GM21360 (cell line): ENCODE results near the gene KCTD2.
"Not testable (repeated sequence)": the region's sequence is repeated elsewhere in the genome, so short reads cannot be mapped to it uniquely, and the experiment has no call there.

ENCODE experiments used
- ATAC-seq: cut with Tn5 transposase; IDR thresholded peaks from one replicate; pipeline ENCODE4 v1.9.1; 2021; ENCODE audit warnings: mild to moderate bottlenecking, moderate library complexity; ENCODE audit not compliant: unreplicated experiment

KCTD2 gene

DNA sequence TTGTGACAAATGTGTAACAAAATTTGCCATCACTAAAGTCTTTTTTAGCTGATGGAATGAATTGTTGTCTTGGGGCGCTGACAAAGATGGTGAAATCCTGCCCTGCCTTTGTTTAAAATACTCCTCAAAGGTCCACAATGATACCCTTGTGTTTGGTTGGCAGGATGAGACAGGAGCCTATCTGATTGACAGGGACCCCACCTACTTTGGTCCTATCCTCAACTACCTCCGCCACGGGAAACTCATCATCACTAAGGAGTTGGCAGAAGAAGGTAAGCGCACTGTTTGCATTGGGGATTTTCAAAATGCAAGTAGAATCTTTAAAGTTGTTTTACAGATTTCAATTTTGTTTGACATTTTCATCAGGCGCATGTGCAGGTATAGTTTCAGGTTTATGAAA is 2.0 kb downstream of the KCTD2 start:
- ATAC-seq: no peak

DNA sequence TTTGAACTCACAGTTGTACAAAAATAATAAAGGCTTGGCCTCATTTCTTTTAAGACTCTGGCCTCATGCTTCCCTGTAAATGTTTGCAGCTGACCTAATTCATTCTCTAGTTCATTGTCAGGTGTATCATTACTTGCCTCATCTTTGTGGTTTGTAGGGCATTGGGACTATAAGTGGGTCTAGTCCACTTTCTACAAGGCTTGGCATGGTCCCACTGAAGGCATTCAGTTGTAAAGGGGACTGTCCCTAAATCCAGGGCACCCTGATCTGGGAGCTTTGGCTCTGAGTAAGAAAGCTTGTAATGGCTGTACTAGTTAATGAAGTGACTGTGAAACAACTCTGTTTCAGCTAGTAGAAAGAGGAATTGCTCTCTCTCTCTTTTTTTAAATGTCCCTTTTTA is 2.7 kb downstream of the KCTD2 start:
- no peak for ATAC-seq

- ATAC-seq: no peak
These were observed 4.9 kb downstream of the KCTD2 start for GRCh38 chr17:75051941-75052340.

- no peak for ATAC-seq
These were observed 12.6 kb downstream of the KCTD2 start for GRCh38 chr17:75059369-75060345.

GRCh38 chr17:75060434-75061054 is 13.5 kb downstream of the KCTD2 start:
- ATAC-seq: no peak

DNA sequence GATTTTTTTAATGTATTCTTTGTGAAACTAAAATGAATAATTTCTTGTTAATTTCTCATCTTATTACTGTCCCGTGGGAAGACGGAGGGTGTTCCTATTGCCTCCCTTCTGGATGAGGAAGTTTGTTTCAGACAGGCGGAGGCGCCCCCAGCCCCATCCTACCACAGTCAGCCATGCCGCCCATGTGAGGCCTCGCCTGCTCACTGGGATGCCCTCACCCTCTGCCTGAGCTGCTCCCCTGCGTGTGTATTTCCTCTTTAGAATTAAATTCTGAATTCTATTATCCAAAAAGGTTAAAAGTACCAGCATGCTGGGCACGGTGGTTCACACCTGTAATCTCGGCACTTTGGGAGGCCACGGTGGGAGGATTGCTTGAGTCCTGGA is 14.0 kb downstream of the KCTD2 start:
- no peak for ATAC-seq

DNA sequence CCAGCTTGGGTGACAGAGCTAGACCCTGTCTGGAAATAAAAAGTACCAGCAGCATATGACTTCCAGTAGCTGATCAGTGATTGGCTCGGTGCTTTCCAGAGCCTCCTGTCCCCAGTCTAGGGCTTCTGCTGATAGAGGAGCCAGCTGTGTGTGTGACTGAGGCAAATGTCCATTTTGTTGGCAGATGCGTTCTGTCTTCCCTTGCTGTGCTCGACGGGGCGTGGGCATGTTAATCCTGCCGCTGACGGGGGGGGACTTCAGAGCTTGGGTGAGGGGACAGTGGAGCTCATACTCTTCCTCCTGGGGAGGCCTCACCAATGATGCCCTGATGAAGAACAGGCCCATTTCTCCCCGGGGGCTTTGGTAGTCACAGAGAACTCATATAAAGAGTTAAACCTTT is 14.6 kb downstream of the KCTD2 start:
- no peak for ATAC-seq

- no peak for ATAC-seq
These were observed 16.2 kb downstream of the KCTD2 start for GRCh38 chr17:75063201-75063600.

DNA sequence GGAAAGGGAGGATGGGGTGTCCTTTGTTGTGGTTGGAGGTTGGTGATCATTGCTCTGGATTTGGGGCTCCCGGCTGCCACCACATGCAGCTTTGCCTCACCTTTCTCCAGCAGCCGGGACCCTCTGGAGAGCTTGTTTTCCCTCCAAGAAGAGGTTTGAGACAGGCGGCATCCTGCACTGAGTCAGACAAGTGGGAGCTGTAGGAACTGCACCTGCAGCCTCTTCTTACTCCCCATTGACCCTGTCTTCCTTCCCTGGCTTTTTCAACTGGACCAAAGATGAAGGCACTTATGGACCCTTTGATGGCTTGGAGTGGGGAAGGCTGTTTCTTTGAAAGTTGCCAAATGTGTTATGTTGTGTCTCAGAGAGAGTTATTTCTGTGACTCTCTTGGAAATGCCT is 16.6 kb downstream of the KCTD2 start:
- no peak for ATAC-seq

DNA sequence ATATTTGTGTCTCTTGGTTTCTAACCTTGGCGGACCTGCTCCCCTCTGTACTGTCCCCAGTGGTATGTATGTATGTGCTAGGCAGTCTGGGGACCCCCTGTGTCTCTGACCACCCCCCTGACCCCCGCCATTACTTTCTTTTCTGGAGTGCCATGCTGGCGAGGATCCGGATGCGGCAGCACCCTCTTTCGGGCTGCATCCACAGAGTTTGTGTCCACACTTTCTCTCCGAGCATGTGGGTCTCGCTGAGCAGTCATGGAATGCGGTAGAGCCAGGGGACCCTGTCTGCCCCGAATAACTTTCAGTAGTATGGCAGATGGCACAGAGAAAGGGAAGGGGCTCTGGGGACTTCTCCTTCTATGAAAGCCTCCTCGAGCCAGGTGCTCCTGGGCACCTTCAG is 17.0 kb downstream of the KCTD2 start:
- no peak for ATAC-seq

- no peak for ATAC-seq
These were observed 17.4 kb downstream of the KCTD2 start for GRCh38 chr17:75064460-75064859.

DNA sequence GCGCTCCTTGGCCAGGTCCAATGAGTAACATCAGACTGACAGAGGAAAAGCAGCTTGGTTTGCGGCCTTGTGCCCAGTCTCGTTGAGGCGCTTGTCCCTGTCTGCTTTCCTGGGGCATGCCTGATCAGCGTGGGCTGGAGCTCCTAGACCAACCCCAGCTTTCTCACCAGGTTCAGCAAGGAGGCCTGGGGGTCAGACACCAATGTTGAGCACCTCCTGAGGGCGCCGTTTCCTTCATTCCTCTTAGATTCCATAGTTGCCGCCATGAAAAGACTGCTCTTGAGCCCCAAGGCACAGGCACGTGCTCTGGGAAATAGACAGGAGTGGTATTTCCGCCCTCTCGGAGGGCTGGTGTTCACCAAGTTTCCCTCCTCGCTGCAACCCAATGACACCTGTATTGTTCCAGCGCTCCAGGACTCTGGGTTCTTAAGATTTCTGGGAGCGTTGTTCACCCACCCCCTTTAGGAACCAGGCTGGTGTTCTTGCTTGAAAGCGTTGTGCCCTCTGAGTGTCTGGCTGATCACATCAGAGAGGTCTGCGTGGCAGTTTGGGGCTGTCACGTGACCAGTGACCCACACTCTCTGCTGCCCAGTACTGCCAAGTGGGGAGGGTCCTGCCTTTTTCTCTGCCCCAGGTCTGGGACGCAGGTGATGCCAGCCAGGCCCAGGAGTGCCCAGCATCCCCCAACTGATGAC is 18.0 kb downstream of the KCTD2 start:
- no peak for ATAC-seq

GRCh38 chr17:75065562-75066151 is 18.6 kb downstream of the KCTD2 start:
- no peak for ATAC-seq

GRCh38 chr17:75067856-75068255 is 20.8 kb downstream of the KCTD2 start:
- ATAC-seq: no peak

- ATAC-seq: no peak
These were observed 21.7 kb downstream of the KCTD2 start for GRCh38 chr17:75068750-75069149.

DNA sequence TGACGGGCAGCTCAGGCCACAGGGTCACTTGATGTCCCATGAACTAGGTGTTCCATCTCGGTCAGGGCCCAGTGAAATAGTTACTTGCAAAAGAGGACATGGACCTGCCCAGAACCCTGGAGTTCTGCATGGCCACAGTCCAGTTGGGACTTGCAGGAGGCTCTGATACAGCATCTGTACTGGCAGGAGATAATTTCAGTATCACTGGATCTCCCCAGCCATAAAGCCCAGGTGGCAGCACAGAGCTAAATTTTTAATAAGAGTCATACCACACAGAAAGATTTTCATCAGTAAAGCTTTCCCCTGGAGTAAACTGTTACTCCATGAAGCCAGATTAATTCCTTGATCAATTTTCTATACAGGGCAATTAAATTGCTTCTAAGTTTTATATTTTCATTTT is 22.8 kb downstream of the KCTD2 start:
- no peak for ATAC-seq

- not testable (repeated sequence) for ATAC-seq
These were observed 24.6 kb downstream of the KCTD2 start for GRCh38 chr17:75071478-75072271.

DNA sequence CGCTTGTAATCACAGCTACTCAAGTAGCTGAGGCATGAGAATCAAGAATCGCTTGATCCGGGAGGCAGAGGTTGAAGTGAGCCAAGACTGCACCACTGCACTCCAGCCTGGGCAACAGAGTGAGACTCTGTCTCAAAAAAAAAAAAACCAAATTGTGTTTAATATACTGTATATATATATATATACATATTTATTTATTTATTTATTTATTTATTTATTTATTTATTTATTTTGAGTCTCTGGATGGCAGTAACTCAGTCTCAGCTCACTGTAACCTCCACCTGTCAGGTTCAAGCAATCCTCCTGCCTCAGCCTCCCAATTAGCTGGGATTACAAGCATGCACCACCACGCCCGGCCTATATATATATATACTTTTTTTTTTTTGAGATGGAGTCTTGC is 25.9 kb downstream of the KCTD2 start:
- ATAC-seq: not testable (repeated sequence)

DNA sequence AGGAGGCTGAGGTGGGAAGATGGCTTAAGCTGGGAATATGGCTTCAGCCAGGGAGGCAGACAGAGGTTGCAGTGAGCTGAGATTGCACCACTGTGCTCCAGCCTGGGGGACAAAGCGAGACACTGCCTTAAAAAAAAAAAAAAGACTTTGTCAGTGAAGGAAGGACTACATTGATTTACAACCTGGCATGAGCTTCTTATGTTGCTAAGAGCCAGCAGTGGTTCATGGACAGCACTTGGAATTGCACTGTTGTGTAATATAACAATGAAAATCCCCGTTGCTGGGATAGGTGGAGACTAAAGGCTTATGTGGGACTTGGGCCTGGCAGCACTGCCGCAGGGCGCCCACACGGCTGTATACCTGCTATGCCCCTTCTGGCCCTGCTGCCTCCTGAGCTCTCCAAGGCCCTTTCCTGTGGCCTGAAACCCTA is 26.6 kb downstream of the KCTD2 start:
- ATAC-seq: no peak

DNA sequence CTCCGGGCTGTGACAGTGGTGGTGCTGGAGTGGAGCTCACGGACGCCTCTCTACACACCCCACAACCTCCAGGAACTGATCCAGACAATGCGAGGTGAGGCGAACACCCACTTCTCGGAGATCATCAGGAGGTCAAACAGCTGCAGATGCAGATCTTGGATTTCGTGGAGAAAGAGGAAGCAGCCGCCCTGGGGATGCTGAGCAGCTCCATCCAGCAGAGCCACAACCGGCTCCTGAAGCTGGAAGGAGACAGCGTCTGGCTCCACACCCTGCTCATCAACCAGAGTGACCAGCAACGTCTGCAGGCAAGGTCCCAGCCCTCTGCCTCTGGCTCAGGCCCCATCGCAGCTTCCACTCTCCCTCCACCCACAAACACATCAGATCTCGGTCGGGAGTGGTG is 27.5 kb downstream of the KCTD2 start:
- ATAC-seq: no peak
